Stomach (tissue), 9 donors: Measurements from ENCODE around the gene SSR4. TPM values are rescaled to one million over a fixed set of nuclear protein-coding genes. Genes with fewer than 3 reads are reported as not detected.

Experiments
- DNase-seq, 2 donors: peaks; one replicate each; pipeline versions ENCODE4 v3.0.0 to v3.0.0-alpha.2; 2013 to 2019
- H3K27ac ChIP-seq, 5 donors: fragments of 200-600 bp in 4 of 5; sonication (generic) in 4 of 5; one replicate each; pipeline ENCODE4 v1.5.1; 2013 to 2019; ENCODE audit warnings: mild to moderate bottlenecking in 1 of 5, moderate library complexity in 1 of 5
- H3K27me3 ChIP-seq, 3 donors: fragments of 200-600 bp; sonication (generic); one replicate each; pipeline ENCODE4 v1.5.1; 2017 to 2019; ENCODE audit warnings: mixed run types in 1 of 3
- H3K36me3 ChIP-seq, 4 donors: fragments of 200-600 bp; sonication (generic); 1 replicate in 3 of 4; 2 replicates in 1 of 4; pipeline ENCODE4 v1.5.1; 2016 to 2019
- H3K4me1 ChIP-seq, 4 donors: fragments of 200-600 bp; sonication (generic); one replicate each; pipeline ENCODE4 v1.5.1; 2016 to 2019
- H3K4me3 ChIP-seq, 4 donors: fragments of 200-600 bp; sonication (generic) in 3 of 4; one replicate each; pipeline ENCODE4 v1.5.1; 2016 to 2019; ENCODE audit warnings: mild to moderate bottlenecking in 1 of 4
- H3K9me3 ChIP-seq, 4 donors: fragments of 200-600 bp; sonication (generic); one replicate each; pipeline ENCODE4 v1.5.1; 2016 to 2019
- CTCF ChIP-seq, 7 experiments: fragments of 450-650 bp in 4 of 7; fragments of 200-600 bp in 3 of 7; sonication (generic) in 3 of 7; IDR thresholded peaks; one replicate each; pipeline ENCODE4 v1.5.1; 2016 to 2019; ENCODE audit warnings: antibody characterized with exemption in 7 of 7, control low read depth in 2 of 7, mild to moderate bottlenecking in 1 of 7
- EP300 ChIP-seq: sonication (generic); formaldehyde crosslinking; IDR thresholded peaks from one replicate; pipeline ENCODE4 v1.6.1; 2017; ENCODE audit warnings: antibody characterized with exemption
- POLR2A ChIP-seq, 4 donors: fragments of 450-650 bp; IDR thresholded peaks; one replicate each; pipeline ENCODE4 v1.6.1; 2016; ENCODE audit warnings: antibody characterized with exemption in 4 of 4, control low read depth in 2 of 4, mild to moderate bottlenecking in 1 of 4, moderate library complexity in 1 of 4
- POLR2AphosphoS5 ChIP-seq, 3 donors: sonication (generic); formaldehyde crosslinking; IDR thresholded peaks; one replicate each; pipeline ENCODE4 v1.6.1; 2016; ENCODE audit warnings: antibody characterized with exemption in 3 of 3
- WGBS, 5 donors: extraction: QIAGEN DNeasy Blood & Tissue Kit in 3 of 5; methylation state at CpG; one replicate each; pipeline versions ENCODE4 v1.1.5 to v1.1.7; 2013 to 2018; 5-methylcytosine and 5-hydroxymethylcytosine counted together
- intact Hi-C: fragments of 100-400 bp; cut with DNase I; formaldehyde crosslinking; loops from one replicate; pipeline ENCODE4 v1.15.1; 2023; ENCODE audit warnings: low total_unique reads
- polyA plus RNA-seq, 3 donors: library from polyadenylated mRNA; stranded (reverse); fragments of 200-250 nt; gene quantifications; one replicate each; pipeline ENCODE4 v1.2.3, GENCODE V29; 2013
- total RNA-seq, 5 donors: library from RNA; depleted of rRNA; stranded (reverse); fragments of >200 nt; gene quantifications; one replicate each; pipeline versions ENCODE4 v1.1.0 to v1.2.3, GENCODE V29; 2014 to 2016
- donor health status: healthy with polysubstance abuse.
- donor health status: Bipolar disorder and iron deficiency.
- donor health status: healthy.

SSR4 gene
- total and polyA plus RNA-seq, 8 donors: 13.9 to 717 (median 174) TPM

- 5 to 29% (median 21%) methylated on average over 5 to 53 of the region's 102 CpGs for WGBS, 5 donors
- intact Hi-C loops: no loop called here
- DNase-seq: peak in 1 of 2 donors; percentile 30
Observed at GRCh38 chrX:153830640-153831428, 36.4 kb downstream of the SSR4 start.

GRCh38 chrX:153831429-153832150 is 37.1 kb downstream of the SSR4 start:
- peaks cover 0 to 26% (median 5%) of the 10 kb centered on the region in 4 donors for H3K9me3 ChIP-seq
- 56 to 63% (median 62%) methylated on average over 20 to 23 of the region's 23 CpGs for WGBS, 5 donors
- H3K27ac ChIP-seq: no peak overlapping the region
- H3K4me1 ChIP-seq: peaks cover 4 to 25% (median 24%) of the 10 kb centered on the region in 4 donors
- intact Hi-C loops: no loop called here
- peaks cover 0 to 52% (median 43%) of the 10 kb centered on the region in 3 donors for H3K27me3 ChIP-seq
- H3K4me3 ChIP-seq: no peak overlapping the region
- no peaks in the 10 kb centered on the region for H3K36me3 ChIP-seq
- TF ChIP-seq EP300 (no peak), CTCF (IDR thresholded peaks at IDR 0.05) (no peak), POLR2AphosphoS5 (IDR thresholded peaks at IDR 0.05) (no peak), POLR2A (IDR thresholded peaks at IDR 0.05) (no peak)
- DNase-seq: no peak

More at GRCh38 chrX:153830640-153831428, 36.4 kb downstream of the SSR4 start:
- Histone ChIP-seq H3K9me3 (peaks cover 0 to 26% (median 5%) of the 10 kb centered on the region in 4 donors), H3K27ac (no peak overlapping the region), H3K36me3 (no peaks in the 10 kb centered on the region), H3K4me1 (peaks cover 4 to 25% (median 24%) of the 10 kb centered on the region in 4 donors), H3K27me3 (peaks cover 0 to 52% (median 43%) of the 10 kb centered on the region in 3 donors), H3K4me3 (peak overlapping the region; percentile 46 to 55 (median 50))
- TF ChIP-seq POLR2AphosphoS5 (IDR thresholded peaks at IDR 0.05) (no peak), POLR2A (IDR thresholded peaks at IDR 0.05) (no peak), EP300 (no peak), CTCF (IDR thresholded peaks at IDR 0.05) (no peak)

- Histone ChIP-seq H3K27me3 (peaks cover 0 to 52% (median 43%) of the 10 kb centered on the region in 3 donors), H3K27ac (no peak overlapping the region), H3K9me3 (peaks cover 0 to 25% (median 5%) of the 10 kb centered on the region in 4 donors), H3K4me3 (no peak overlapping the region), H3K4me1 (peaks cover 4 to 25% (median 24%) of the 10 kb centered on the region in 4 donors), H3K36me3 (no peaks in the 10 kb centered on the region)
- intact Hi-C loops: no loop called here
- 69 to 91% (median 79%) methylated on average over 7 to 10 of the region's 10 CpGs for WGBS, 5 donors
- TF ChIP-seq EP300 (no peak), POLR2AphosphoS5 (IDR thresholded peaks at IDR 0.05) (no peak), CTCF (IDR thresholded peaks at IDR 0.05) (no peak), POLR2A (IDR thresholded peaks at IDR 0.05) (no peak)
- no peak for DNase-seq
Observed at GRCh38 chrX:153832728-153833127, 38.3 kb downstream of the SSR4 start.

GRCh38 chrX:153836921-153837320 is 42.5 kb downstream of the SSR4 start:
- TF ChIP-seq POLR2A (IDR thresholded peaks at IDR 0.05): no peak
- no peak for TF ChIP-seq POLR2AphosphoS5 (IDR thresholded peaks at IDR 0.05)
- TF ChIP-seq EP300: no peak
- TF ChIP-seq CTCF (IDR thresholded peaks at IDR 0.05): no peak
- intact Hi-C loops: no loop called here
- 90 to 93% (median 92%) methylated on average over 5 to 6 of the region's 6 CpGs for WGBS, 5 donors
- DNase-seq: no peak
- Histone ChIP-seq H3K4me1 (no peaks in the 10 kb centered on the region), H3K27me3 (peaks cover 0 to 26% (median 10%) of the 10 kb centered on the region in 3 donors), H3K9me3 (peaks cover 0 to 3% (median 0%) of the 10 kb centered on the region in 4 donors), H3K27ac (no peak overlapping the region), H3K4me3 (no peak overlapping the region), H3K36me3 (no peaks in the 10 kb centered on the region)
